Measurements from ENCODE around the gene PNMA6E. TPM values are rescaled to one million over a fixed set of nuclear protein-coding genes. Genes with fewer than 3 reads are reported as not detected.

PNMA6E gene
- total and polyA plus RNA-seq, 9 of the 15 experiments (the other 6 are each of a cell fraction or from before 2014, with no cell fraction given) = 0.03 TPM; not detected in 8

GRCh38 chrX:153406903-153407302 lies 5.8 kb upstream of the PNMA6E start (continued):
- TF ChIP-seq PRDM10 (IDR thresholded peaks at IDR 0.05; ENCODE audit: partially characterized antibody) (no peak), DDX20 (tag; IDR thresholded peaks at IDR 0.05; ENCODE audit: low read depth) (no peak), SMARCB1 (IDR thresholded peaks at IDR 0.05; ENCODE audit: insufficient read length, low read depth) (no peak), ELF2 (CRISPR knock-in tag; IDR thresholded peaks at IDR 0.05) (no peak), GMEB1 (CRISPR knock-in tag; IDR thresholded peaks at IDR 0.05) (no peak)

- Histone ChIP-seq H3K4me3 (no peak overlapping the region), H3K4me2 (ENCODE audit: insufficient read depth, low read length) (no peak overlapping the region), H3K36me3 (ENCODE audit: control insufficient read depth, insufficient read depth, low read length) (no peaks in the 10 kb centered on the region), H3K9me1 (ENCODE audit: control insufficient read depth, insufficient read depth, low read length) (no peaks in the 10 kb centered on the region), H3K9ac (ENCODE audit: insufficient read depth in 1 of 2, low read depth in 2 of 2, low read length in 2 of 2) (no peak overlapping the region), H4K20me1 (replicated peaks; ENCODE audit: control insufficient read depth, insufficient read depth, low read length) (no peaks in the 10 kb centered on the region), H2AFZ (ENCODE audit: low read depth, low read length) (no peak overlapping the region), H3K79me2 (ENCODE audit: control insufficient read depth, insufficient read depth, low read length) (no peaks in the 10 kb centered on the region), H3K27me3 (ENCODE audit: control insufficient read depth in 2 of 2, insufficient read depth in 2 of 2, low read length in 2 of 2) (no peaks in the 10 kb centered on the region), H3K9me3 (replicated peaks; ENCODE audit: control insufficient read depth, insufficient read depth, low read depth, low read length) (no peaks in the 10 kb centered on the region), H3K27ac (ENCODE audit: extremely low read depth, low read depth, low read length) (no peak overlapping the region), H3K4me1 (replicated peaks in 1 of 2; ENCODE audit: control insufficient read depth in 2 of 2, insufficient read depth in 2 of 2, low read length in 2 of 2) (peaks cover 9 to 34% of the 10 kb centered on the region in 2 experiments; a peak in 4 of 5 replicates)
- no peak for FAIRE-seq
- intact Hi-C loops (cut with micrococcal nuclease) (no loop called here), in situ Hi-C loops (cut with MboI) (no loop called here)
- DNase-seq (ENCODE audit: extremely low read depth in 1 of 4, low spot score in 3 of 4) = no peak
- TF ChIP-seq SIRT6 (IDR thresholded peaks at IDR 0.05; ENCODE audit: low read depth, low read length) = no peak
- TF ChIP-seq HMGN3 (IDR thresholded peaks at IDR 0.05; ENCODE audit: borderline replicate concordance, extremely low read depth, insufficient read length, low read depth, low read length) = no peak
- TF ChIP-seq RBM22 (IDR thresholded peaks at IDR 0.05; ENCODE audit: low read depth, low read length, poor library complexity, severe bottlenecking) = no peak
- TF ChIP-seq ZNF124 (CRISPR knock-in tag; IDR thresholded peaks at IDR 0.05) = no peak
- TF ChIP-seq E2F5 (CRISPR knock-in tag; IDR thresholded peaks at IDR 0.05) = no peak
- TF ChIP-seq ZKSCAN8 (CRISPR knock-in tag; IDR thresholded peaks at IDR 0.05) = no peak
- no peak for TF ChIP-seq KLF16 (IDR thresholded peaks at IDR 0.05)
- no TSS peak for BruUV-seq (replicated peaks)
- CTCF ChIA-PET (ENCODE audit: low intra/inter-chr PET ratio) = no interaction called here
- POLR2A ChIA-PET = interaction anchor here (0.6 kb wide), 2 partner anchors 29 to 220 kb away, joined by 3 read pairs; no protein-coding TSS in a partner anchor
- ATAC-seq = no peak
- 52% methylated on average over 9 of the region's 9 CpGs for WGBS (ENCODE audit: insufficient coverage, low coverage, missing lambda C conversion rate)
Measured at GRCh38 chrX:153406011-153406410, 4.9 kb upstream of the PNMA6E start.

Data from K562 (cell line).